ENCODE measurements around the gene JADE1.

The JADE1 gene

DNA sequence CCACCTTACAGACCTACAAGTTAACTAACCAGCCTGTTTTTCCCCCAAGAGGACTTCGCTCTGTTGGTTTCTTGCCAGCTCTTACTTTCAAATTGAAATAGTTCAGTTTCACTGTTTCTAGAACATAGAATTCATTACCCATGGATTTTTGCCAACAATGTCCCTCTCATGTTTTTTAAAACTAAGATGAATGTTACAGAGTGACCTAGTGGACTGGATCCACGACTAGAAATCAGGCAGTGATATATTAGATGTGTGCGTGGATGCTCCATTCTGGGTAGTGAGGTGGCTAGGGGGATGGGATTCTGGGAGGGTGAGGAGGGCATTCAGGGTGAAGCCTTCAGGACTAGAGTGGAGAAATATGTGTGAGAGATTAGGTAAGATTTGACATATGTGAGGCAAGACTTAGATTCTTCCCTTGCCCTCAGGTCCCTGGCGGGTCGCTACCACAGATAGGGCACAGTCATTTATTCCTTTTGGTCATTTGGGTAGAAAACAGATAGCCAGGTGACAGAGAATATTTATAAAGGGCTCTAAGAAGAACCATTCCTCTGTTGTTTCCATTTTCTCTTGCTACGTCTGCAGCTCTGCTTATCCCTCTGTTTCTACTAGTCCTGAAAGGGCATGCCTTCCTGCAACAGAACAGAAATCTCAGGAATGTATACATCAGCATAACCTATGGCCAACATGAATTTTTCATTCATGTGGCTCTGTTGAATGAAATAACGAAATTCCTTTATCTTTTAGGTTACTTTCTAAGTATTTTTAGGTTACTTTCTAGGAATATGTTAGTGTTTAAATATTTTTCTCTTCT is 15.4 kb upstream of the JADE1 start:
- Histone ChIP-seq H2BK120ac (ENCODE audit: low read depth, low read length) (no peak overlapping the region), H3K27me3 (ENCODE audit: control insufficient read depth in 1 of 2, insufficient read depth in 1 of 2, low read length in 2 of 2) (no peaks in the 10 kb centered on the region), H3K9me3 (ENCODE audit: control insufficient read depth, low read length) (no peaks in the 10 kb centered on the region), H3K27ac (ENCODE audit: low read length, poor library complexity, severe bottlenecking) (no peak overlapping the region), H3K79me1 (replicated peaks; ENCODE audit: low read length, poor library complexity, severe bottlenecking) (no peaks in the 10 kb centered on the region), H3K4me2 (ENCODE audit: low read length, poor library complexity, severe bottlenecking) (no peak overlapping the region), H4K91ac (ENCODE audit: low read length) (no peak overlapping the region), H3K14ac (ENCODE audit: low read length in 2 of 2) (no peak overlapping the region), H2AK5ac (ENCODE audit: low read length, severe bottlenecking) (no peak overlapping the region), H3K4me1 (ENCODE audit: control insufficient read depth, insufficient read depth, low read depth, low read length) (no peaks in the 10 kb centered on the region), H2AFZ (ENCODE audit: low read depth, low read length) (no peak overlapping the region), H3K18ac (ENCODE audit: low read depth in 1 of 2, low read length in 2 of 2) (peak overlapping the region in 1 of 2 experiments; percentile 18), H2BK5ac (ENCODE audit: low read depth, low read length, poor library complexity, severe bottlenecking) (no peak overlapping the region), H3K36me3 (ENCODE audit: control insufficient read depth in 1 of 2, insufficient read depth in 2 of 2, low read depth in 1 of 2, low read length in 2 of 2) (no peaks in the 10 kb centered on the region), H2BK12ac (ENCODE audit: low read length in 2 of 2) (peak overlapping the region in 1 of 2 experiments; percentile 31), H4K8ac (ENCODE audit: low read length) (no peak overlapping the region), H2BK15ac (ENCODE audit: low read depth, poor library complexity, severe bottlenecking) (no peak overlapping the region), H3K4ac (ENCODE audit: low read depth in 1 of 2, low read length in 2 of 2) (no peak overlapping the region), H3K4me3 (ENCODE audit: insufficient read depth in 1 of 2, low read depth in 1 of 2, low read length in 2 of 2) (no peak overlapping the region), H3K23ac (ENCODE audit: low read length in 2 of 2) (no peak overlapping the region), H3K9ac (ENCODE audit: low read length) (no peak overlapping the region)
- DNase-seq = peak; percentile 47
- WGBS = 64% methylated on average over 6 of the region's 7 CpGs

DNA sequence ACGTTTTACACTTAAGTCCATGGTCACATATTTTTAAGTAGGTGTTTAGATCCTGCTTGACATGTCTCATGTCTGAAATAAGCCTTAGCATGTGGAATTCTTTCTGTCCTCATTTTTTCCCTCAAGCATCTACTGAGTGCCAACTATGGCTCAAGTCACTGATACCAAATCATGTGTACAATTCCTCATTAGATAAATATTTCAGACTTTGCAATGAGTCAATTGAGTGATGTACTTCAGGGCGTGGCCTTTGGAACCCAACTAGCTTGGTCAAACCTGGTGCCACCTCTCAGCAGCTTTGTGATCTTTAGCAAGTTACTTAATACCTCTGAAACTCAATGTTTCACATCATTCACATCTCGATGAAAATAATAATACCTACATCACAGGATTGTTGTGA is 12.6 kb upstream of the JADE1 start:
- Histone ChIP-seq H3K27ac (ENCODE audit: low read length, poor library complexity, severe bottlenecking) (no peak overlapping the region), H3K27me3 (ENCODE audit: control insufficient read depth in 1 of 2, insufficient read depth in 1 of 2, low read length in 2 of 2) (no peaks in the 10 kb centered on the region), H3K4me1 (ENCODE audit: control insufficient read depth, insufficient read depth, low read depth, low read length) (no peaks in the 10 kb centered on the region), H2AFZ (ENCODE audit: low read depth, low read length) (no peak overlapping the region), H3K9me3 (ENCODE audit: control insufficient read depth, low read length) (no peaks in the 10 kb centered on the region), H2AK5ac (ENCODE audit: low read length, severe bottlenecking) (no peak overlapping the region), H2BK12ac (ENCODE audit: low read length in 2 of 2) (no peak overlapping the region), H4K91ac (ENCODE audit: low read length) (no peak overlapping the region), H3K9ac (ENCODE audit: low read length) (no peak overlapping the region), H3K4me2 (ENCODE audit: low read length, poor library complexity, severe bottlenecking) (no peak overlapping the region), H4K8ac (ENCODE audit: low read length) (no peak overlapping the region), H3K14ac (ENCODE audit: low read length in 2 of 2) (no peak overlapping the region), H2BK15ac (ENCODE audit: low read depth, poor library complexity, severe bottlenecking) (no peak overlapping the region), H3K18ac (ENCODE audit: low read depth in 1 of 2, low read length in 2 of 2) (no peak overlapping the region), H3K4ac (ENCODE audit: low read depth in 1 of 2, low read length in 2 of 2) (no peak overlapping the region), H3K36me3 (ENCODE audit: control insufficient read depth in 1 of 2, insufficient read depth in 2 of 2, low read depth in 1 of 2, low read length in 2 of 2) (no peaks in the 10 kb centered on the region), H3K23ac (ENCODE audit: low read length in 2 of 2) (no peak overlapping the region), H2BK5ac (ENCODE audit: low read depth, low read length, poor library complexity, severe bottlenecking) (no peak overlapping the region), H2BK120ac (ENCODE audit: low read depth, low read length) (no peak overlapping the region), H3K4me3 (ENCODE audit: insufficient read depth in 1 of 2, low read depth in 1 of 2, low read length in 2 of 2) (no peak overlapping the region), H3K79me1 (replicated peaks; ENCODE audit: low read length, poor library complexity, severe bottlenecking) (no peaks in the 10 kb centered on the region)
- no peak for DNase-seq
- 100% methylated on average over 1 of the region's 3 CpGs for WGBS

DNA sequence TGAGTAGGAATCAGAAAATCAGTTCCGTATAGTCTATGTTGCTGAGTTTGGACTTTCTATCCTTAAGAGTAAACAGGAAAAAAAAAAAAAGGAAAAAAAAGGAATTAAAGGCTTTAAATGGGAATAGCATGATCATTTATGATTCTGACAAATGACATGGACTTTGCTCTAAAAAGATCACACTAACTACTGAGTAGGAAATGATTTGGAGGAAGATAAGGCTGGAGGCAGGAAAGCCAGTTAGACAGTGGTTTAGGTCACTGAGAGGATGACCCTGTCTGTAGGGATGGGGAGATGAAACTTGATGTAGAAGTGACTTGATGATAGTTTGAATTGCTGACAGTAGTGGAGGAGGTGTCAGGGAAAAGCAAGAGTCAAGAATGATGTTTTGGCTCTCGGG is 9.2 kb upstream of the JADE1 start:
- Histone ChIP-seq H3K9me3 (ENCODE audit: control insufficient read depth, low read length) (no peaks in the 10 kb centered on the region), H2BK5ac (ENCODE audit: low read depth, low read length, poor library complexity, severe bottlenecking) (no peak overlapping the region), H2BK12ac (ENCODE audit: low read length in 2 of 2) (no peak overlapping the region), H2BK120ac (ENCODE audit: low read depth, low read length) (no peak overlapping the region), H3K4ac (ENCODE audit: low read depth in 1 of 2, low read length in 2 of 2) (no peak overlapping the region), H3K27ac (ENCODE audit: low read length, poor library complexity, severe bottlenecking) (no peak overlapping the region), H3K9ac (ENCODE audit: low read length) (no peak overlapping the region), H3K4me3 (ENCODE audit: insufficient read depth in 1 of 2, low read depth in 1 of 2, low read length in 2 of 2) (no peak overlapping the region), H3K14ac (ENCODE audit: low read length in 2 of 2) (no peak overlapping the region), H3K79me1 (replicated peaks; ENCODE audit: low read length, poor library complexity, severe bottlenecking) (no peaks in the 10 kb centered on the region), H4K91ac (ENCODE audit: low read length) (no peak overlapping the region), H3K4me1 (ENCODE audit: control insufficient read depth, insufficient read depth, low read depth, low read length) (no peaks in the 10 kb centered on the region), H4K8ac (ENCODE audit: low read length) (no peak overlapping the region), H3K4me2 (ENCODE audit: low read length, poor library complexity, severe bottlenecking) (no peak overlapping the region), H3K27me3 (ENCODE audit: control insufficient read depth in 1 of 2, insufficient read depth in 1 of 2, low read length in 2 of 2) (no peaks in the 10 kb centered on the region), H2BK15ac (ENCODE audit: low read depth, poor library complexity, severe bottlenecking) (no peak overlapping the region), H2AFZ (ENCODE audit: low read depth, low read length) (no peak overlapping the region), H3K23ac (ENCODE audit: low read length in 2 of 2) (no peak overlapping the region), H2AK5ac (ENCODE audit: low read length, severe bottlenecking) (no peak overlapping the region), H3K18ac (ENCODE audit: low read depth in 1 of 2, low read length in 2 of 2) (no peak overlapping the region), H3K36me3 (ENCODE audit: control insufficient read depth in 1 of 2, insufficient read depth in 2 of 2, low read depth in 1 of 2, low read length in 2 of 2) (no peaks in the 10 kb centered on the region)
- DNase-seq = no peak
- WGBS = 93% methylated on average over 2 of the region's 2 CpGs

DNA sequence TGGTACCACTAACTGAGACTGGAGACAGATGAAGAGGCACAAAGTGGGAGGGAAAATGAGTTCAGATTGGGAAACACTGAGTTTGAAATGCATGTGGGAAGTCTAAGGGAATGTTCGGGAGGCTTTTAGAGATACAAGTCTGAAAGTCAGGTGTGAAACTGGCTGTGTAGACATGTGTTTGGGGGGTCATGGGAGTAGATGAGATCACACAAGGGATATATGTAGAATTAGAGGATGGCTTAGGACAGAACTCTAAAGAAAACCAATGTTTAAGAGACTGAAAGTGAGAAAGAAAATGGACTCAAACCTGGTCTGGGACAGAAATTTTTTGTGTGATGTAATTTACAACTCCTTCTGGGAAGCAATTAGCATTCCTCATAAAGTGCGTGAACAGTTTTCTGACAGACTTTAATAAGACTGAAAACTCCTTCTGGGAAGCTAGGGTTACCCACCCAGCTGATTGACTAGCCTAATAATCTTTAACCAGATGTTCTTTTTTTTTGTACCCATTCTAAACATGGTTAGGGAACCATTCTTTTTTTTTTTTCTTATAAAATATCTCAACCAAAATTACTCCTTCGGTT is 8.7 kb upstream of the JADE1 start:
- no peaks in the 10 kb centered on the region for H3K27me3 ChIP-seq (ENCODE audit: control insufficient read depth in 1 of 2, insufficient read depth in 1 of 2, low read length in 2 of 2)
- DNase-seq = no peak
- H4K8ac ChIP-seq (ENCODE audit: low read length) = no peak overlapping the region
- WGBS = 91% methylated on average over 3 of the region's 3 CpGs
- H2BK15ac ChIP-seq (ENCODE audit: low read depth, poor library complexity, severe bottlenecking) = no peak overlapping the region
- H4K91ac ChIP-seq (ENCODE audit: low read length) = no peak overlapping the region
- H3K4me1 ChIP-seq (ENCODE audit: control insufficient read depth, insufficient read depth, low read depth, low read length) = no peaks in the 10 kb centered on the region
- no peak overlapping the region for H3K4ac ChIP-seq (ENCODE audit: low read depth in 1 of 2, low read length in 2 of 2)
- H3K4me3 ChIP-seq (ENCODE audit: insufficient read depth in 1 of 2, low read depth in 1 of 2, low read length in 2 of 2) = no peak overlapping the region
- no peak overlapping the region for H2BK120ac ChIP-seq (ENCODE audit: low read depth, low read length)
- no peaks in the 10 kb centered on the region for H3K9me3 ChIP-seq (ENCODE audit: control insufficient read depth, low read length)
- H3K79me1 ChIP-seq (replicated peaks; ENCODE audit: low read length, poor library complexity, severe bottlenecking) = no peaks in the 10 kb centered on the region
- H2AFZ ChIP-seq (ENCODE audit: low read depth, low read length) = no peak overlapping the region
- H3K23ac ChIP-seq (ENCODE audit: low read length in 2 of 2) = no peak overlapping the region
- no peak overlapping the region for H3K14ac ChIP-seq (ENCODE audit: low read length in 2 of 2)
- H3K36me3 ChIP-seq (ENCODE audit: control insufficient read depth in 1 of 2, insufficient read depth in 2 of 2, low read depth in 1 of 2, low read length in 2 of 2) = no peaks in the 10 kb centered on the region
- no peak overlapping the region for H3K18ac ChIP-seq (ENCODE audit: low read depth in 1 of 2, low read length in 2 of 2)
- no peak overlapping the region for H2BK5ac ChIP-seq (ENCODE audit: low read depth, low read length, poor library complexity, severe bottlenecking)
- H2AK5ac ChIP-seq (ENCODE audit: low read length, severe bottlenecking) = no peak overlapping the region
- H2BK12ac ChIP-seq (ENCODE audit: low read length in 2 of 2) = no peak overlapping the region
- no peak overlapping the region for H3K27ac ChIP-seq (ENCODE audit: low read length, poor library complexity, severe bottlenecking)
- H3K9ac ChIP-seq (ENCODE audit: low read length) = no peak overlapping the region
- no peak overlapping the region for H3K4me2 ChIP-seq (ENCODE audit: low read length, poor library complexity, severe bottlenecking)
